Esophagus muscularis mucosa (tissue), 4 donors: ENCODE data around the gene RHOT2. TPM values are rescaled to one million over a fixed set of nuclear protein-coding genes. Genes with fewer than 3 reads are reported as not detected.
A peak's percentile ranks its signal among the peaks of the same experiment; 100 is the strongest.

Source experiments
- DNase-seq: peaks from one replicate; pipeline ENCODE4 v3.0.0-alpha.2; 2017; ENCODE audit errors: extremely low spot score
- H3K27ac ChIP-seq, 4 donors: fragments of 200-600 bp; sonication (generic); replicated peaks in 1 of 4; 1 replicate in 3 of 4; 2 replicates in 1 of 4; pipeline ENCODE4 v1.5.1; 2016 to 2019; ENCODE audit warnings: mild to moderate bottlenecking in 1 of 4
- H3K27me3 ChIP-seq, 4 donors: fragments of 200-600 bp; sonication (generic); one replicate each; pipeline versions ENCODE4 v1.5.1 to v1.6.0; 2016 to 2019
- H3K36me3 ChIP-seq, 4 donors: fragments of 200-600 bp; sonication (generic); one replicate each; pipeline ENCODE4 v1.5.1; 2016 to 2019
- H3K4me1 ChIP-seq, 4 donors: fragments of 200-600 bp; sonication (generic); one replicate each; pipeline ENCODE4 v1.5.1; 2016 to 2019
- H3K4me3 ChIP-seq, 4 donors: fragments of 200-600 bp; sonication (generic); 1 replicate in 2 of 4; 2 replicates in 2 of 4; pipeline ENCODE4 v1.5.1; 2016 to 2019; ENCODE audit warnings: mild to moderate bottlenecking in 4 of 4, moderate library complexity in 1 of 4
- H3K9me3 ChIP-seq, 4 donors: fragments of 200-600 bp; sonication (generic); 1 replicate in 3 of 4; 2 replicates in 1 of 4; pipeline ENCODE4 v1.5.1; 2016 to 2019
- CTCF ChIP-seq, 3 experiments: fragments of 200-600 bp in 2 of 3; fragments of 450-650 bp in 1 of 3; sonication (generic) in 2 of 3; IDR thresholded peaks; one replicate each; pipeline ENCODE4 v1.5.1; 2017 to 2019; ENCODE audit warnings: antibody characterized with exemption in 3 of 3, mild to moderate bottlenecking in 2 of 3, moderate library complexity in 1 of 3
- EP300 ChIP-seq: sonication (generic); formaldehyde crosslinking; IDR thresholded peaks from one replicate; pipeline ENCODE4 v1.6.1; 2017; ENCODE audit warnings: antibody characterized with exemption
- POLR2A ChIP-seq: fragments of 450-650 bp; IDR thresholded peaks from one replicate; pipeline ENCODE4 v1.6.1; 2017; ENCODE audit warnings: antibody characterized with exemption, moderate library complexity, mild to moderate bottlenecking, low read depth
- POLR2AphosphoS5 ChIP-seq, 2 donors: sonication (generic); formaldehyde crosslinking; IDR thresholded peaks; one replicate each; pipeline ENCODE4 v1.6.1; 2017; ENCODE audit warnings: antibody characterized with exemption in 2 of 2
- WGBS: methylation state at CpG from one replicate; pipeline ENCODE4 v1.1.5; 2018; 5-methylcytosine and 5-hydroxymethylcytosine counted together
- intact Hi-C: fragments of 100-400 bp; cut with DNase I; formaldehyde crosslinking; loops from one replicate; pipeline ENCODE4 v1.15.1; 2023
- total RNA-seq, 4 donors: library from RNA; depleted of rRNA; stranded (reverse); fragments of >200 nt; gene quantifications; one replicate each; pipeline versions ENCODE4 v1.1.0 to v1.2.1, GENCODE V29; 2016

Gene RHOT2
- total RNA-seq, 4 donors from 2014 or later: 34.5 to 67.5 (median 58.6) TPM

- TF ChIP-seq POLR2AphosphoS5 (IDR thresholded peaks at IDR 0.05): no peak
- TF ChIP-seq CTCF (IDR thresholded peaks at IDR 0.05): no peak
- no peak for TF ChIP-seq POLR2A
- TF ChIP-seq EP300: no peak
- Histone ChIP-seq H3K9me3 (no peaks in the 10 kb centered on the region), H3K27me3 (no peaks in the 10 kb centered on the region), H3K4me1 (peaks cover 0 to 20% (median 10%) of the 10 kb centered on the region in 4 donors), H3K36me3 (peaks cover 0 to 48% (median 35%) of the 10 kb centered on the region in 4 donors), H3K4me3 (no peak overlapping the region), H3K27ac (peak overlapping the region; percentile 22 to 53 (median 32))
- WGBS: 96% methylated on average over 17 of the region's 17 CpGs
- no peak for DNase-seq
- intact Hi-C loops: no loop called here
Measured at GRCh38 chr16:622920-623280, 45.0 kb upstream of the RHOT2 start.

DNA sequence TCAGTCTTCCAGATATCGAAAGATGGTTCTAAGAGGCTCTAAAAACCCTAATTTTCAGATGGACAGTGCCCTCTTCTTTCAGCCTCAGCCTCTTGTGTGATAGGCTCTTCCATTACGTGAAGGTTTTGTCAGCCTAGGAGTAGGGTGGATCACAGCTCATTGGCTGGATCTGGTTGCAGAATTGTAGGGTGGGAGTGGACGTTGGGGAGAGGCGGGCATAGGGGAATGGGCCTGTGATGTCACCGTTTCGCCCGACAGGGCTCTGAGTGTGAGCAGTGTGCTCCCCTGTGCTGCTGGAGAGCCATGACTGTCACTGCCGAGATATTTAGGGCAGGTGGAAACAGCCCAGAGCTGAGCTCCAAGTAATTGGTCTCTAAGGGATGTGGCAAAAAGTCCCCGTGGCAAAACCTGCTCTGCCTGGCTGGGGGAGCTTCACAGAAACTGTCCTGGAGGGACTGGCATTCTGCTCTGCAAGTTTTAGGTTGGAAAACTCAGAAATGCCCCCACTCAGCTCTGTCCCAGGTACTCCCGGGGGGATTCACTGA lies 43.3 kb upstream of the RHOT2 start:
- peaks cover 0 to 52% (median 42%) of the 10 kb centered on the region in 4 donors for H3K36me3 ChIP-seq
- intact Hi-C loops: no loop called here

DNA sequence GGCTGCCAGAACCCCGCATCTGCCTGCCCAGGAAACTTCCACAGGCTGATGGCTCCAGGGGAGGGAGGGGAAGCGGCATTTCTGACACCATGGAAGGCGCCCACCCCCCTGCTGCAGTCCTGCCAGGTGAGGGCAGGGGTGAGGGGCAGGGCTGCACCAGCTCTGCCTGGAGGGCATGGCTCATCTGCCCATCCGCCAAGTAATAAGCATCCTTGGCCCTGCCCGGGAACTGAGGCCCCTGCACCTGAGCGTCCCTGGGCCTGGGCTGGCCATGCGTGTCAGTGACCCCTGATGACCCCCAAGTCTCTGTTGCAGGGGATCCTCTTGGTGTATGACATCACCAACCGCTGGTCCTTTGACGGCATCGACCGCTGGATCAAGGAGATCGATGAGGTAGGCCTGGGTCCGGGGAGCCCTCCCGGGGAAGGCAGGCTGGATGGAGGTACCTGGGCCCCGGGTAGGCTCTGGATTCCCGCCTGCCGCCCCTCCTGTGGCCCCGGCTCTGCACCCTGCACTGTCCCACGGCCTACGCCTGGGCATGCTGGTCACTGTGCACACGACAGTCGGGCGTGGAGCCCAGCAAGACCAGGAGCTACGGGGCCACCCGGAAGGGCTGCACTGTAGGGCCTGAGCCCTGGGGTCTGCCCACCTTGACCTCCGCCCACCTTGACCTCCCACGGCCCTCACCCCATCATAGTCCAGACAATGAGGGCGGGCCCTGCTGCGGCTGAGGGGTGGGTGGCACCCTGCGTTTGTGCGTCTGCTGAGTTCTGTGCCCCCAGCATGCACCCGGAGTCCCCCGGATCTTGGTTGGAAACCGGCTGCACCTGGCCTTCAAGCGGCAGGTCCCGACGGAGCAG lies 42.6 kb upstream of the RHOT2 start:
- Histone ChIP-seq H3K4me1 (peaks cover 1 to 33% (median 21%) of the 10 kb centered on the region in 4 donors), H3K9me3 (no peaks in the 10 kb centered on the region), H3K4me3 (no peak overlapping the region), H3K27ac (no peak overlapping the region), H3K27me3 (no peaks in the 10 kb centered on the region), H3K36me3 (peaks cover 0 to 51% (median 40%) of the 10 kb centered on the region in 4 donors)
- intact Hi-C loops: no loop called here
- TF ChIP-seq POLR2AphosphoS5 (IDR thresholded peaks at IDR 0.05): no peak
- no peak for TF ChIP-seq CTCF (IDR thresholded peaks at IDR 0.05)
- no peak for TF ChIP-seq POLR2A
- TF ChIP-seq EP300: no peak
- no peak for DNase-seq
- WGBS: 100% methylated on average over 1 of the region's 37 CpGs

More for the DNA sequence above, 43.3 kb upstream of the RHOT2 start:
- DNase-seq: no peak
- H3K27ac ChIP-seq: no peak overlapping the region
- no peaks in the 10 kb centered on the region for H3K9me3 ChIP-seq
- no peak overlapping the region for H3K4me3 ChIP-seq
- WGBS: 82% methylated on average over 10 of the region's 10 CpGs
- H3K4me1 ChIP-seq: peaks cover 0 to 26% (median 13%) of the 10 kb centered on the region in 4 donors
- H3K27me3 ChIP-seq: no peaks in the 10 kb centered on the region
- TF ChIP-seq POLR2A (no peak), POLR2AphosphoS5 (IDR thresholded peaks at IDR 0.05) (no peak), EP300 (no peak), CTCF (IDR thresholded peaks at IDR 0.05) (no peak)

DNA sequence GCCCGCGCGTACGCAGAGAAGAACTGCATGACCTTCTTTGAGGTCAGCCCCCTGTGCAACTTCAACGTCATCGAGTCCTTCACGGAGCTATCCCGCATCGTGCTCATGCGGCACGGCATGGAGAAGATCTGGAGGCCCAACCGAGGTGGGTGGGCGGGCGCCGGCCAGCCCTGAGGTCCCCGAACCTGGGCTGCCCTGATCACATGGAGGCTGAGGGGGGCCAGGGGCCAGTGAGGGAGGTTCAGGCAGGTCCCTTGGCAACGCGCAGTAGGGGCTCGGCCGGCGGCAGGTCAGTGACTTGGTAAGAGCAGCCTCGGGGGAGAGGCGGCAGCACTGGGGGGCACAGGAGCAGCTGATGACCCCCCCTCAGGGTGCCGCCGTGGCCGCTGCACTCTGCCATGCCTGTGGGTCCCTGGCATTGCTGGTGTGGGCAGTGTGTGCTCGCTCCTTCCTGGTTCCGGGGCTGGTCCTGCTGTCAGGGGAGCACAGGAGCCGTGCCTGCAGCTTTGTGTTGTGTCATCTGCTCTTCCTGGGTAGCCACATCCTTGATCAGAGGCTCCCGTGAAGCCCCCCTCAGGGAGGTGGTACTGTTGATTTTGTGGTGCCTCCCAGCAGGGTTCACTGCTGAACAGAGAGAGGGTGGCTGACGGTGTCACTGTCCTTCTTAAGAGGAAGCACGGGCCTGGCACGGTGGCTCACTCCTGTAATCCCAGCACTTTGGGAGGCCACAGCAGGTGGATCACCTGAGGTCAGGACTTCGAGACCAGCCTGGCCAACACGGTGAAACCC lies 41.8 kb upstream of the RHOT2 start:
- Histone ChIP-seq H3K4me3 (no peak overlapping the region), H3K9me3 (no peaks in the 10 kb centered on the region), H3K27me3 (peaks cover 0 to 5% (median 0%) of the 10 kb centered on the region in 4 donors), H3K4me1 (peaks cover 10 to 41% (median 28%) of the 10 kb centered on the region in 4 donors), H3K27ac (peak overlapping the region in 2 of 4 donors; percentile 15 to 42), H3K36me3 (peaks cover 0 to 45% (median 37%) of the 10 kb centered on the region in 4 donors)
- TF ChIP-seq POLR2A: no peak
- TF ChIP-seq CTCF (IDR thresholded peaks at IDR 0.05): no peak
- no peak for TF ChIP-seq POLR2AphosphoS5 (IDR thresholded peaks at IDR 0.05)
- no peak for TF ChIP-seq EP300
- DNase-seq: no peak
- 94% methylated on average over 19 of the region's 35 CpGs for WGBS
- intact Hi-C loops: no loop called here
